GM23338 (cell line): ENCODE data around the gene PREP.

Experiments used
- EZH2 ChIP-seq: fragments of 200-600 bp; sonication (generic); IDR thresholded peaks from one replicate; pipeline ENCODE4 v1.8.0; 2017; ENCODE audit warnings: antibody characterized with exemption, mild to moderate bottlenecking, low read depth; ENCODE audit not compliant: unreplicated experiment
- EZH2phosphoT487 ChIP-seq: fragments of 200-600 bp; sonication (generic); IDR thresholded peaks from one replicate; pipeline ENCODE4 v1.8.1; 2018; ENCODE audit warnings: antibody characterized with exemption; ENCODE audit not compliant: unreplicated experiment
- TF ChIP-seq, protein P1 (sequence below): IDR thresholded peaks from one replicate; pipeline ENCODE4 v1.6.1; 2018; ENCODE audit warnings: antibody characterized with exemption; ENCODE audit not compliant: unreplicated experiment
- TF ChIP-seq, protein P2 (sequence below), 2 experiments: fragments of 200-600 bp in 1 of 2; sonication (generic) in 1 of 2; conservative IDR thresholded peaks; 2 replicates each; pipeline versions ENCODE4 v1.5.1 to v1.6.1; 2016 to 2017; ENCODE audit warnings: antibody characterized with exemption in 2 of 2, low read depth in 2 of 2, mild to moderate bottlenecking in 2 of 2, moderate library complexity in 1 of 2

DNA sequence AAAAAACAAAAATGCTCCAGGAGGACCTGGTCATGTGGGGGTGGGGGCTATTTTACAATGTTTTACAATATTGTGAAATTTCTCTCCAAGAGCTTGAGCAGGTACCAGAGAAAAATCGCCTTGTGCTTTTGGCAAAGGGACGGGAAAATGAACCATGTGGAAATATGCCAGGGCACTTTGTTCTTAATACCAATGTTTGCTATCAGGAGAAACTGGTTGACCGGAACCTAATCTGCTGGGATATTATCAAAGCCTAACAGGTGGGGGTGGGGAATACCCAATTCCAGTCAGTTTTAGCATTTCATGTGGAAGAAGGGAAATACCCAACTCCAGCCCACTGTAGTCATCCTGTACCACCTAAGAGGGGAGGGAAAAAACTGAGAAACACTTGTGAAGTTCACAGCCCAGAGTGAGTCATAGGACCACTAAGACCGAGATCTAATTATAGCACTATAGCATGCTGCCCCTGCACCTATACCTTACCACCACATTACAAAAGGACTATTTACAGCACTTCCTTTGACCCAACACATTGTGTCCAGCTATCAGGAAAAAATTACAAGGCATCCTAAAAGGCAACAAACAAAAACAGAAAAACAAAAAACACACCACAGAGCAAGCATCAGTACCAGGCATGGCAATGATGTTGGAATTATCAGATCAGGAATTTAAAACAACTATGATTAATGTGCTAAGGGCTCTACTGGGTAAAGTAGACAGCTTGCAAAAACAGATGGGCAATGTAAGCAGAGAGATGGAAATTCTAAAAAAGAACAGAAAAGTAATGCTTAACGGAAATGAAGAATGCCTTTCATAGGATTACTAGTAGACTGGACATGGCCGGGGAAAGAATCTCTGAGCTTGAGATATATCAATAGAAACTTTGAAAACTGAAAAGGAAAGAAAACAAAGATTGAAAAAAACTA lies 138.9 kb downstream of the PREP start:
- TF ChIP-seq, protein P1, sequence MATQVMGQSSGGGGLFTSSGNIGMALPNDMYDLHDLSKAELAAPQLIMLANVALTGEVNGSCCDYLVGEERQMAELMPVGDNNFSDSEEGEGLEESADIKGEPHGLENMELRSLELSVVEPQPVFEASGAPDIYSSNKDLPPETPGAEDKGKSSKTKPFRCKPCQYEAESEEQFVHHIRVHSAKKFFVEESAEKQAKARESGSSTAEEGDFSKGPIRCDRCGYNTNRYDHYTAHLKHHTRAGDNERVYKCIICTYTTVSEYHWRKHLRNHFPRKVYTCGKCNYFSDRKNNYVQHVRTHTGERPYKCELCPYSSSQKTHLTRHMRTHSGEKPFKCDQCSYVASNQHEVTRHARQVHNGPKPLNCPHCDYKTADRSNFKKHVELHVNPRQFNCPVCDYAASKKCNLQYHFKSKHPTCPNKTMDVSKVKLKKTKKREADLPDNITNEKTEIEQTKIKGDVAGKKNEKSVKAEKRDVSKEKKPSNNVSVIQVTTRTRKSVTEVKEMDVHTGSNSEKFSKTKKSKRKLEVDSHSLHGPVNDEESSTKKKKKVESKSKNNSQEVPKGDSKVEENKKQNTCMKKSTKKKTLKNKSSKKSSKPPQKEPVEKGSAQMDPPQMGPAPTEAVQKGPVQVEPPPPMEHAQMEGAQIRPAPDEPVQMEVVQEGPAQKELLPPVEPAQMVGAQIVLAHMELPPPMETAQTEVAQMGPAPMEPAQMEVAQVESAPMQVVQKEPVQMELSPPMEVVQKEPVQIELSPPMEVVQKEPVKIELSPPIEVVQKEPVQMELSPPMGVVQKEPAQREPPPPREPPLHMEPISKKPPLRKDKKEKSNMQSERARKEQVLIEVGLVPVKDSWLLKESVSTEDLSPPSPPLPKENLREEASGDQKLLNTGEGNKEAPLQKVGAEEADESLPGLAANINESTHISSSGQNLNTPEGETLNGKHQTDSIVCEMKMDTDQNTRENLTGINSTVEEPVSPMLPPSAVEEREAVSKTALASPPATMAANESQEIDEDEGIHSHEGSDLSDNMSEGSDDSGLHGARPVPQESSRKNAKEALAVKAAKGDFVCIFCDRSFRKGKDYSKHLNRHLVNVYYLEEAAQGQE: no peak
- TF ChIP-seq EZH2phosphoT487: no peak
- TF ChIP-seq, protein P2, sequence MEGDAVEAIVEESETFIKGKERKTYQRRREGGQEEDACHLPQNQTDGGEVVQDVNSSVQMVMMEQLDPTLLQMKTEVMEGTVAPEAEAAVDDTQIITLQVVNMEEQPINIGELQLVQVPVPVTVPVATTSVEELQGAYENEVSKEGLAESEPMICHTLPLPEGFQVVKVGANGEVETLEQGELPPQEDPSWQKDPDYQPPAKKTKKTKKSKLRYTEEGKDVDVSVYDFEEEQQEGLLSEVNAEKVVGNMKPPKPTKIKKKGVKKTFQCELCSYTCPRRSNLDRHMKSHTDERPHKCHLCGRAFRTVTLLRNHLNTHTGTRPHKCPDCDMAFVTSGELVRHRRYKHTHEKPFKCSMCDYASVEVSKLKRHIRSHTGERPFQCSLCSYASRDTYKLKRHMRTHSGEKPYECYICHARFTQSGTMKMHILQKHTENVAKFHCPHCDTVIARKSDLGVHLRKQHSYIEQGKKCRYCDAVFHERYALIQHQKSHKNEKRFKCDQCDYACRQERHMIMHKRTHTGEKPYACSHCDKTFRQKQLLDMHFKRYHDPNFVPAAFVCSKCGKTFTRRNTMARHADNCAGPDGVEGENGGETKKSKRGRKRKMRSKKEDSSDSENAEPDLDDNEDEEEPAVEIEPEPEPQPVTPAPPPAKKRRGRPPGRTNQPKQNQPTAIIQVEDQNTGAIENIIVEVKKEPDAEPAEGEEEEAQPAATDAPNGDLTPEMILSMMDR (conservative IDR thresholded peaks at IDR 0.05; ENCODE audit: low read depth in 2 of 2): no peak
- no peak for TF ChIP-seq EZH2
